Fibroblast of skin of abdomen (primary cell): ENCODE measurements around the gene SELENON.

ENCODE experiments used
- DNase-seq: peaks from one replicate; pipeline ENCODE4 v3.0.0-alpha.2; 2013

The SELENON gene

GRCh38 chr1:25810341-25811299 is 10.6 kb downstream of the SELENON start:
- no peak for DNase-seq

- DNase-seq = no peak
These were observed 11.5 kb downstream of the SELENON start for GRCh38 chr1:25811384-25812082.

- no peak for DNase-seq
These were observed 13.2 kb downstream of the SELENON start for GRCh38 chr1:25813071-25813733.

- no peak for DNase-seq
These were observed 13.9 kb downstream of the SELENON start for GRCh38 chr1:25813734-25814471.

GRCh38 chr1:25814549-25815087 is 14.6 kb downstream of the SELENON start:
- no peak for DNase-seq

- DNase-seq = no peak
These were observed 15.5 kb downstream of the SELENON start for GRCh38 chr1:25815208-25816111.

GRCh38 chr1:25816112-25816718 is 16.2 kb downstream of the SELENON start:
- no peak for DNase-seq

- DNase-seq = no peak
These were observed 18.0 kb downstream of the SELENON start for GRCh38 chr1:25817840-25818501.

GRCh38 chr1:25818569-25818968 is 18.6 kb downstream of the SELENON start:
- no peak for DNase-seq

- DNase-seq = peak; percentile 71
These were observed 19.7 kb downstream of the SELENON start, which contains the start of gene MTFR1L for GRCh38 chr1:25819491-25820246. TSS of gene MTFR1L (plus strand) at chr1:25819954. CDS start at chr1:25823105, 3,151 bp downstream.

GRCh38 chr1:25820247-25821111 is 20.5 kb downstream of the SELENON start:
- DNase-seq = peak; percentile 56

- DNase-seq = no peak
These were observed 21.1 kb downstream of the SELENON start for GRCh38 chr1:25821112-25821476.

GRCh38 chr1:25821630-25822091 is 21.7 kb downstream of the SELENON start:
- DNase-seq = no peak

- DNase-seq = no peak
These were observed 25.6 kb downstream of the SELENON start for GRCh38 chr1:25825605-25826004.

- no peak for DNase-seq
These were observed 26.6 kb downstream of the SELENON start for GRCh38 chr1:25826571-25826970.

GRCh38 chr1:25828491-25828890 is 28.5 kb downstream of the SELENON start:
- no peak for DNase-seq

- no peak for DNase-seq
These were observed 29.1 kb downstream of the SELENON start for GRCh38 chr1:25829046-25829445.
